HepG2 (cell line): ENCODE measurements around the gene MXRA7. TPM values are rescaled to one million over a fixed set of nuclear protein-coding genes. Genes with fewer than 3 reads are reported as not detected.

Experiments
- ADNP ChIP-seq: sonication (generic); formaldehyde crosslinking; IDR thresholded peaks from 2 replicates; pipeline ENCODE4 v1.4.0; 2020; ENCODE audit warnings: missing genetic modification reagents
- AHR ChIP-seq: IDR thresholded peaks from 2 replicates; pipeline ENCODE4 v1.6.1; 2018; ENCODE audit warnings: missing genetic modification reagents, missing compliant biosample characterization
- ARID3A ChIP-seq: IDR thresholded peaks from 2 replicates; pipeline ENCODE4 v1.6.1; 2012; ENCODE audit warnings: low read depth, low read length, improper control_type of control experiment
- ARID5B ChIP-seq: IDR thresholded peaks from 2 replicates; pipeline ENCODE4 v1.4.0; 2020; ENCODE audit warnings: mild to moderate bottlenecking, missing genetic modification reagents
- CEBPG ChIP-seq: IDR thresholded peaks from 2 replicates; pipeline ENCODE4 v1.6.1; 2016
- FOSL1 ChIP-seq: sonication (generic); formaldehyde crosslinking; IDR thresholded peaks from 2 replicates; pipeline ENCODE4 v1.9.0; 2021; ENCODE audit warnings: missing genetic modification reagents, borderline replicate concordance
- GABPA ChIP-seq, 2 experiments: IDR thresholded peaks; 2 replicates each; pipeline ENCODE4 v1.6.1; 2011 to 2016; ENCODE audit warnings: low read depth in 2 of 2, low read length in 1 of 2, missing biosample characterization in 1 of 2, missing genetic modification characterization in 1 of 2
- NCOA2 ChIP-seq: sonication (generic); formaldehyde crosslinking; IDR thresholded peaks from 2 replicates; pipeline ENCODE4 v1.8.0; 2022; ENCODE audit warnings: inconsistent platforms
- NONO ChIP-seq, 2 experiments: fragments of 450-650 bp in 1 of 2; sonication (generic) in 1 of 2; formaldehyde crosslinking in 1 of 2; IDR thresholded peaks in 1 of 2; conservative IDR thresholded peaks in 1 of 2; 2 replicates each; pipeline versions ENCODE4 v1.6.1 to v1.8.0; 2017 to 2022; ENCODE audit warnings: mild to moderate bottlenecking in 1 of 2, missing genetic modification reagents in 1 of 2, moderate library complexity in 1 of 2
- RFXANK ChIP-seq: IDR thresholded peaks from 2 replicates; pipeline ENCODE4 v1.6.1; 2016
- ZBTB1 ChIP-seq: sonication (generic); formaldehyde crosslinking; IDR thresholded peaks from 2 replicates; pipeline ENCODE4 v1.4.0; 2020; ENCODE audit warnings: missing genetic modification reagents, borderline replicate concordance
- ZGPAT ChIP-seq: IDR thresholded peaks from 2 replicates; pipeline ENCODE4 v1.6.1; 2016; ENCODE audit warnings: mild to moderate bottlenecking
- ZMYM2 ChIP-seq: sonication (generic); formaldehyde crosslinking; IDR thresholded peaks from 2 replicates; pipeline ENCODE4 v1.8.0; 2022; ENCODE audit warnings: mild to moderate bottlenecking, missing genetic modification reagents
- ZNF276 ChIP-seq: sonication (generic); formaldehyde crosslinking; IDR thresholded peaks from 2 replicates; pipeline ENCODE4 v1.4.0; 2020; ENCODE audit warnings: mild to moderate bottlenecking, low read depth, missing genetic modification reagents
- ZNF530 ChIP-seq: sonication (generic); formaldehyde crosslinking; IDR thresholded peaks from 2 replicates; pipeline ENCODE4 v1.5.0; 2020; ENCODE audit warnings: low read depth, mild to moderate bottlenecking, missing genetic modification reagents
- ZNF547 ChIP-seq: sonication (generic); formaldehyde crosslinking; IDR thresholded peaks from 2 replicates; pipeline ENCODE4 v1.5.1; 2020; ENCODE audit warnings: mild to moderate bottlenecking, missing genetic modification reagents
- ZNF639 ChIP-seq: conservative IDR thresholded peaks from 2 replicates; pipeline ENCODE4 v1.6.1; 2018; ENCODE audit warnings: missing genetic modification reagents
- ZNF782 ChIP-seq: sonication (generic); formaldehyde crosslinking; IDR thresholded peaks from 2 replicates; pipeline ENCODE4 v1.4.0; 2020; ENCODE audit warnings: missing genetic modification reagents, mild to moderate bottlenecking, borderline replicate concordance
- polyA plus RNA-seq, 8 experiments: library from polyadenylated mRNA; depleted of rRNA in 3 of 8; stranded (reverse) in 7 of 8; unstranded in 1 of 8; fragments of >200 nt; fragmentation: Illumina TruSeq in 4 of 8; extraction: Trizol in 4 of 8; gene quantifications; 2 replicates each; pipeline versions ENCODE4 v1.2.1 to v1.2.3, GENCODE V29; 2011 to 2016; ENCODE audit warnings: low read depth in 4 of 8, missing spikeins in 1 of 8, mixed read lengths in 1 of 8; ENCODE audit not compliant: insufficient read depth in 1 of 8
- total RNA-seq, 5 experiments: library from RNA; depleted of rRNA; stranded (reverse); fragments of >200 nt; fragmentation: Illumina TruSeq; extraction: Trizol; gene quantifications; 2 replicates each; pipeline ENCODE4 v1.2.3, GENCODE V29; 2016; ENCODE audit warnings: low read depth in 1 of 5

Gene MXRA7
- total and polyA plus RNA-seq, 2 of the 13 experiments (the other 11 are each of a cell fraction or from before 2014, with no cell fraction given) = 44.8 to 112 TPM

GRCh38 chr17:76691379-76692191 lies 19.2 kb downstream of the MXRA7 start (continued):
- TF ChIP-seq ZGPAT (CRISPR knock-in tag) = peak; percentile 89
- peak; percentile 91 for TF ChIP-seq ARID5B
- TF ChIP-seq NONO (IDR thresholded peaks at IDR 0.05) = no peak
- peak; percentile 56 for TF ChIP-seq NONO (CRISPR knock-in tag; conservative IDR thresholded peaks at IDR 0.05)
- no peak for TF ChIP-seq GABPA (IDR thresholded peaks at IDR 0.05; ENCODE audit: low read depth, low read length)
- TF ChIP-seq GABPA (CRISPR knock-in tag; IDR thresholded peaks at IDR 0.05; ENCODE audit: low read depth) = 0 out of 2 replicates have a peak, but pooled peaks have one; percentile 3
- peak; percentile 85 for TF ChIP-seq ARID3A
- TF ChIP-seq AHR = no peak
- peak; percentile 63; the same call in 1 of the 2 replicates for TF ChIP-seq ZMYM2 (CRISPR knock-in tag)
- no peak for TF ChIP-seq ZNF547 (CRISPR knock-in tag)
- TF ChIP-seq ZNF782 (CRISPR knock-in tag) = no peak
- TF ChIP-seq ZNF276 (CRISPR knock-in tag) = no peak
- peak; percentile 74 for TF ChIP-seq NCOA2
- TF ChIP-seq ZBTB1 (CRISPR knock-in tag) = no peak
- TF ChIP-seq CEBPG (CRISPR knock-in tag) = peak; percentile 50
- TF ChIP-seq ZNF530 (CRISPR knock-in tag) = no peak
- no peak for TF ChIP-seq ADNP (CRISPR knock-in tag)
- no peak for TF ChIP-seq FOSL1
- TF ChIP-seq ZNF639 (CRISPR knock-in tag) = no peak
- TF ChIP-seq RFXANK (CRISPR knock-in tag) = no peak
